ENCODE data around the gene KIAA2012. TPM values are rescaled to one million over a fixed set of nuclear protein-coding genes. Genes with fewer than 3 reads are reported as not detected.

Gene KIAA2012
- total and polyA plus RNA-seq, 2 of the 8 experiments (the other 6 are each of a cell fraction or from before 2014, with no cell fraction given) = not detected

DNA sequence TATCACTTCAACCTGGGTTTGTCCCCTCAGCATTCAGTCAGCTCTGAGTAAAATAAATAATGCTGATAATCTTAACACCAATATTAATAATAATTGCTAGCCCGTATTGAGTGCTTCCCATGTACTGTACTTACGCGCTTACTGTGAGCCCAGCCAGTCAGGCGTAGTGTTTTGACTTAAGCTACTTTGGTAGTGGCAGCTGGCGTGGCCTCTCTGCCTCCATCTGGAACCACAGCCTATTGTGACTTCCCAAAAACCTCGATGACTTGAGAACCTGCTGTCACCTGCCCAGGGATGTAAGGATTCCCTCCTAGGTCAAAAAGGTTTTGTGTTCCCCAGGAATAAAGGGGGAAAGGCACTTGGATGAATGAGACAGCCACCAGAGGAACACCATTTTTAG, 112.1 kb downstream of the KIAA2012 start (continued):
- TF ChIP-seq ATF3 (IDR thresholded peaks at IDR 0.05; ENCODE audit: insufficient read depth, low read depth, low read length) (no peak), ZNF274 (IDR thresholded peaks at IDR 0.05; ENCODE audit: borderline replicate concordance, extremely low read depth, low read length) (no peak), SAP30 (IDR thresholded peaks at IDR 0.05; ENCODE audit: insufficient read depth, insufficient replicate concordance, low read length) (no peak), RNF2 (IDR thresholded peaks at IDR 0.05; ENCODE audit: borderline replicate concordance, low read depth, low read length, missing control alignments, poor library complexity, severe bottlenecking) (no peak), TAF7 (optimal IDR thresholded peaks at IDR 0.05; ENCODE audit: borderline replicate concordance, low read depth, low read length) (no peak), EZH2 (IDR thresholded peaks at IDR 0.05; ENCODE audit: low read depth, low read length, severe bottlenecking) (no peak), EGR1 (IDR thresholded peaks at IDR 0.05; ENCODE audit: borderline replicate concordance, low read depth, low read length) (no peak), RAD21 (IDR thresholded peaks at IDR 0.05 in 1 of 2, conservative IDR thresholded peaks at IDR 0.05 in 1 of 2; ENCODE audit: low read depth in 2 of 2, low read length in 2 of 2) (no peak)

All from H1 (cell line).